Mesendoderm (in vitro differentiated cells): ENCODE results near the gene PITPNM1. TPM values are rescaled to one million over a fixed set of nuclear protein-coding genes. Genes with fewer than 3 reads are reported as not detected.
"Not testable (repeated sequence)": the region's sequence is repeated elsewhere in the genome, so short reads cannot be mapped to it uniquely, and the experiment has no call there.

Source experiments
- DNase-seq: peaks from one replicate; pipeline ENCODE4 v3.0.0; 2013
- H2AK5ac ChIP-seq: 2 replicates; pipeline ENCODE4 v1.6.1; 2013; ENCODE audit warnings: low read length, inconsistent platforms
- H2BK120ac ChIP-seq: 2 replicates; pipeline ENCODE4 v1.6.1; 2013; ENCODE audit warnings: low read depth, mild to moderate bottlenecking, low read length, moderate library complexity, mixed read lengths
- H2BK15ac ChIP-seq: replicated peaks from 2 replicates; pipeline ENCODE4 v1.6.1; 2013; ENCODE audit warnings: low read depth, mild to moderate bottlenecking, moderate library complexity
- H2BK5ac ChIP-seq: 2 replicates; pipeline ENCODE4 v1.6.1; 2013; ENCODE audit warnings: low read length, inconsistent platforms
- H3K18ac ChIP-seq: 2 replicates; pipeline ENCODE4 v1.6.1; 2013; ENCODE audit warnings: mild to moderate bottlenecking, low read length, mixed read lengths
- H3K23ac ChIP-seq: one replicate; pipeline ENCODE4 v1.6.1; 2013; ENCODE audit warnings: low read length
- H3K27ac ChIP-seq: 2 replicates; pipeline ENCODE4 v1.5.1; 2013; ENCODE audit warnings: low read depth, mild to moderate bottlenecking, inconsistent platforms, low read length, moderate library complexity
- H3K27me3 ChIP-seq: 2 replicates; pipeline ENCODE4 v1.6.1; 2013; ENCODE audit warnings: low read length, control low read depth, mild to moderate bottlenecking, inconsistent platforms; ENCODE audit not compliant: insufficient read depth, poor library complexity
- H3K36me3 ChIP-seq: 2 replicates; pipeline ENCODE4 v1.6.1; 2013; ENCODE audit warnings: low read length, inconsistent platforms; ENCODE audit not compliant: control insufficient read depth, insufficient read depth
- H3K4ac ChIP-seq: one replicate; pipeline ENCODE4 v1.6.1; 2013; ENCODE audit warnings: low read depth, mild to moderate bottlenecking, low read length, moderate library complexity
- H3K4me1 ChIP-seq: 2 replicates; pipeline ENCODE4 v1.6.1; 2013; ENCODE audit warnings: low read depth, low read length, inconsistent platforms; ENCODE audit not compliant: control insufficient read depth
- H3K4me2 ChIP-seq: 2 replicates; pipeline ENCODE4 v1.6.1; 2013; ENCODE audit warnings: low read length
- H3K4me3 ChIP-seq: 2 replicates; pipeline ENCODE4 v1.5.1; 2013; ENCODE audit warnings: mild to moderate bottlenecking, low read length
- H3K56ac ChIP-seq: one replicate; pipeline ENCODE4 v1.6.1; 2013; ENCODE audit warnings: low read length
- H3K79me1 ChIP-seq: 2 replicates; pipeline ENCODE4 v1.6.1; 2013; ENCODE audit warnings: low read length, inconsistent platforms
- H3K79me2 ChIP-seq: 2 replicates; pipeline ENCODE4 v1.6.1; 2013; ENCODE audit warnings: mild to moderate bottlenecking, low read length; ENCODE audit not compliant: control insufficient read depth, insufficient read depth
- H3K9ac ChIP-seq: 2 replicates; pipeline ENCODE4 v1.6.1; 2013; ENCODE audit warnings: low read length, inconsistent platforms
- H4K5ac ChIP-seq: one replicate; pipeline ENCODE4 v1.6.1; 2013; ENCODE audit warnings: low read length
- H4K8ac ChIP-seq: one replicate; pipeline ENCODE4 v1.6.1; 2013; ENCODE audit warnings: low read depth, mild to moderate bottlenecking, control low read depth, low read length, moderate library complexity
- WGBS: extraction: QIAGEN DNeasy Blood & Tissue Kit; methylation state at CpG from one replicate; pipeline ENCODE4 v1.1.7; 2013; ENCODE audit warnings: low lambda C conversion rate, missing lambda C conversion rate; ENCODE audit not compliant: insufficient coverage; ENCODE audit errors: extremely low coverage; 5-methylcytosine and 5-hydroxymethylcytosine counted together
- polyA plus RNA-seq, 2 experiments: library from polyadenylated mRNA; stranded (reverse); fragments of 200-250 nt; gene quantifications; one replicate each; pipeline ENCODE4 v1.2.3, GENCODE V29; 2013

PITPNM1 gene
- 26.1 TPM for polyA plus RNA-seq (2013, experiment 1 of 2)
- 26.5 TPM for polyA plus RNA-seq (2013, experiment 2 of 2)

- no peak within 1 kb of the TSS for H2BK120ac ChIP-seq
- DNase-seq, result peak; percentile 80
- H3K27ac ChIP-seq, result peak within 1 kb of the TSS; percentile 73
- peak within 1 kb of the TSS; percentile 90 for H3K56ac ChIP-seq
- H3K4me3 ChIP-seq, result peak within 1 kb of the TSS; percentile 74
- no peak within 1 kb of the TSS for H4K5ac ChIP-seq
- peaks cover 13% of the 10 kb centered on the region for H3K79me1 ChIP-seq
- no peaks in the 10 kb centered on the region for H3K36me3 ChIP-seq
- H3K23ac ChIP-seq, result no peak within 1 kb of the TSS
- H3K79me2 ChIP-seq, result no peaks in the 10 kb centered on the region
- no CpG with 5 or more reads among the region's 58 CpGs for WGBS
- H2AK5ac ChIP-seq, result peak within 1 kb of the TSS; percentile 78
- H3K9ac ChIP-seq, result peak within 1 kb of the TSS; percentile 82
- peak within 1 kb of the TSS; percentile 55 for H2BK5ac ChIP-seq
- H3K27me3 ChIP-seq, result no peaks in the 10 kb centered on the region
- H3K4me1 ChIP-seq, result peaks cover 10% of the 10 kb centered on the region
- H3K18ac ChIP-seq, result peak within 1 kb of the TSS; percentile 35
- H3K4ac ChIP-seq, result peak within 1 kb of the TSS; percentile 46
- H4K8ac ChIP-seq, result no peak within 1 kb of the TSS
- peak within 1 kb of the TSS; percentile 85 for H3K4me2 ChIP-seq
- H2BK15ac ChIP-seq, result no peak within 1 kb of the TSS
Observed at GRCh38 chr11:67504950-67505581, at the start of gene PITPNM1. Gene PITPNM1 (minus strand): TSS chr11:67505363. CDS start chr11:67504180, 1,183 bp downstream.

GRCh38 chr11:67551697-67552096 lies 46.5 kb upstream of the PITPNM1 start:
- not testable (repeated sequence) for H2AK5ac ChIP-seq, H3K18ac ChIP-seq, H3K9ac ChIP-seq, H2BK120ac ChIP-seq, H3K4me2 ChIP-seq, H2BK5ac ChIP-seq, DNase-seq, H3K36me3 ChIP-seq, H3K4me1 ChIP-seq, H3K79me1 ChIP-seq, H3K4me3 ChIP-seq, H3K79me2 ChIP-seq, H4K8ac ChIP-seq, H3K4ac ChIP-seq, H3K56ac ChIP-seq, H2BK15ac ChIP-seq, H3K27ac ChIP-seq, H4K5ac ChIP-seq, H3K27me3 ChIP-seq, H3K23ac ChIP-seq

GRCh38 chr11:67551127-67551526 lies 46.0 kb upstream of the PITPNM1 start:
- no peak overlapping the region for H3K4me2 ChIP-seq
- no peak overlapping the region for H3K18ac ChIP-seq
- no peaks in the 10 kb centered on the region for H3K79me2 ChIP-seq
- no peak overlapping the region for H3K4ac ChIP-seq
- H3K4me3 ChIP-seq, result no peak overlapping the region
- no peak overlapping the region for H2BK120ac ChIP-seq
- H4K8ac ChIP-seq, result no peak overlapping the region
- H2BK15ac ChIP-seq, result no peak overlapping the region
- H3K27ac ChIP-seq, result no peak overlapping the region
- no peak overlapping the region for H3K9ac ChIP-seq
- H3K79me1 ChIP-seq, result no peaks in the 10 kb centered on the region
- H4K5ac ChIP-seq, result no peak overlapping the region
- no peaks in the 10 kb centered on the region for H3K36me3 ChIP-seq
- no peak overlapping the region for H2BK5ac ChIP-seq
- no peak for DNase-seq
- H3K56ac ChIP-seq, result no peak overlapping the region
- H3K27me3 ChIP-seq, result no peaks in the 10 kb centered on the region
- no peaks in the 10 kb centered on the region for H3K4me1 ChIP-seq
- no peak overlapping the region for H2AK5ac ChIP-seq
- H3K23ac ChIP-seq, result no peak overlapping the region

- no peak overlapping the region for H4K8ac ChIP-seq
- H3K4me2 ChIP-seq, result no peak overlapping the region
- no peak overlapping the region for H2BK120ac ChIP-seq
- DNase-seq, result no peak
- H3K23ac ChIP-seq, result no peak overlapping the region
- no peaks in the 10 kb centered on the region for H3K36me3 ChIP-seq
- no peak overlapping the region for H4K5ac ChIP-seq
- no peak overlapping the region for H3K27ac ChIP-seq
- H3K79me1 ChIP-seq, result no peaks in the 10 kb centered on the region
- H3K4me3 ChIP-seq, result no peak overlapping the region
- no peak overlapping the region for H2AK5ac ChIP-seq
- H3K56ac ChIP-seq, result no peak overlapping the region
- H2BK15ac ChIP-seq, result no peak overlapping the region
- H3K79me2 ChIP-seq, result no peaks in the 10 kb centered on the region
- no peak overlapping the region for H2BK5ac ChIP-seq
- H3K27me3 ChIP-seq, result no peaks in the 10 kb centered on the region
- no peak overlapping the region for H3K18ac ChIP-seq
- WGBS, result no CpG with 5 or more reads among the region's 9 CpGs
- no peak overlapping the region for H3K4ac ChIP-seq
- no peaks in the 10 kb centered on the region for H3K4me1 ChIP-seq
- no peak overlapping the region for H3K9ac ChIP-seq
Observed at GRCh38 chr11:67548555-67549110, 43.5 kb upstream of the PITPNM1 start.

GRCh38 chr11:67548112-67548511 lies 42.9 kb upstream of the PITPNM1 start:
- H3K18ac ChIP-seq, H2BK5ac ChIP-seq, H2BK15ac ChIP-seq, DNase-seq, H3K4me1 ChIP-seq, H4K8ac ChIP-seq, H3K4me3 ChIP-seq, H3K79me1 ChIP-seq, H3K4ac ChIP-seq, H2BK120ac ChIP-seq, H3K79me2 ChIP-seq, H3K23ac ChIP-seq, H3K27me3 ChIP-seq, H3K9ac ChIP-seq, H3K27ac ChIP-seq, H3K4me2 ChIP-seq, H4K5ac ChIP-seq, H2AK5ac ChIP-seq, H3K56ac ChIP-seq, H3K36me3 ChIP-seq: not testable (repeated sequence)
- no CpG with 5 or more reads among the region's 4 CpGs for WGBS

- Histone ChIP-seq H4K5ac (no peak overlapping the region), H3K36me3 (no peaks in the 10 kb centered on the region), H3K56ac (no peak overlapping the region), H2BK5ac (no peak overlapping the region), H4K8ac (no peak overlapping the region), H3K18ac (no peak overlapping the region), H3K4me2 (no peak overlapping the region), H3K27ac (no peak overlapping the region), H3K23ac (no peak overlapping the region), H3K9ac (no peak overlapping the region), H2BK120ac (no peak overlapping the region), H2BK15ac (no peak overlapping the region), H3K79me2 (no peaks in the 10 kb centered on the region), H3K79me1 (no peaks in the 10 kb centered on the region), H2AK5ac (no peak overlapping the region), H3K4me1 (no peaks in the 10 kb centered on the region), H3K4me3 (no peak overlapping the region), H3K27me3 (no peaks in the 10 kb centered on the region), H3K4ac (no peak overlapping the region)
- DNase-seq, result peak; percentile 50
- no CpG with 5 or more reads among the region's 8 CpGs for WGBS
Observed at GRCh38 chr11:67545280-67545679, 40.1 kb upstream of the PITPNM1 start.
